ENCODE data around the gene PIK3C2G. TPM values are rescaled to one million over a fixed set of nuclear protein-coding genes. Genes with fewer than 3 reads are reported as not detected.
"Not testable (repeated sequence)": the region's sequence is repeated elsewhere in the genome, so short reads cannot be mapped to it uniquely, and the experiment has no call there.

PIK3C2G gene
- total RNA-seq, 4 donors from 2014 or later = 0.10 to 0.88 (median 0.40) TPM; not detected in 1

DNA sequence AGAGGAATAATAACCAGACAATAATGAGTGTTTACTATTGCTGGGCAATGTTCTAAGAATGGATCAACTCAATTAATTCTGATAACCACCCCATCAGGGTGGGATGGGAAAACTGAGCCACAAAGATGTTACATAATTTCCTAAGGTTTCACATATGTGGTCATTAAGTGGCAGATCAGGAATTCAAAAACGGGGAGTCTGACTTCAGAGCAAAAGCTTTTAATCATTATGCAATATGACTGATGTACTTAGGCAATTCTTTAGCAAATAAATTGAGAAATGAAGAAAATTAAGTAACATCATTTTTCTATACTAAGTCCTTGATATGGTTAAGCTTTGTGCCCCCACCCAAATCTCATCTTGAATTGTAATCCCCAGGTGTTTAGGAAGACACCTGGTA lies 423.1 kb downstream of the PIK3C2G start:
- H3K9me3 ChIP-seq = no peaks in the 10 kb centered on the region
- intact Hi-C loops (cut with DNase I) = no loop called here
- TF ChIP-seq, protein P1, sequence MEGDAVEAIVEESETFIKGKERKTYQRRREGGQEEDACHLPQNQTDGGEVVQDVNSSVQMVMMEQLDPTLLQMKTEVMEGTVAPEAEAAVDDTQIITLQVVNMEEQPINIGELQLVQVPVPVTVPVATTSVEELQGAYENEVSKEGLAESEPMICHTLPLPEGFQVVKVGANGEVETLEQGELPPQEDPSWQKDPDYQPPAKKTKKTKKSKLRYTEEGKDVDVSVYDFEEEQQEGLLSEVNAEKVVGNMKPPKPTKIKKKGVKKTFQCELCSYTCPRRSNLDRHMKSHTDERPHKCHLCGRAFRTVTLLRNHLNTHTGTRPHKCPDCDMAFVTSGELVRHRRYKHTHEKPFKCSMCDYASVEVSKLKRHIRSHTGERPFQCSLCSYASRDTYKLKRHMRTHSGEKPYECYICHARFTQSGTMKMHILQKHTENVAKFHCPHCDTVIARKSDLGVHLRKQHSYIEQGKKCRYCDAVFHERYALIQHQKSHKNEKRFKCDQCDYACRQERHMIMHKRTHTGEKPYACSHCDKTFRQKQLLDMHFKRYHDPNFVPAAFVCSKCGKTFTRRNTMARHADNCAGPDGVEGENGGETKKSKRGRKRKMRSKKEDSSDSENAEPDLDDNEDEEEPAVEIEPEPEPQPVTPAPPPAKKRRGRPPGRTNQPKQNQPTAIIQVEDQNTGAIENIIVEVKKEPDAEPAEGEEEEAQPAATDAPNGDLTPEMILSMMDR (IDR thresholded peaks at IDR 0.05) = no peak
- TF ChIP-seq POLR2A (IDR thresholded peaks at IDR 0.05) = no peak
- no peaks in the 10 kb centered on the region for H3K36me3 ChIP-seq
- H3K27ac ChIP-seq = no peak overlapping the region
- no peak overlapping the region for H3K4me3 ChIP-seq (replicated peaks in 1 of 3)
- WGBS, 2 donors = 60 to 76% methylated on average over 1 of the region's 1 CpG
- H3K4me1 ChIP-seq = no peaks in the 10 kb centered on the region
- DNase-seq = no peak
- H3K27me3 ChIP-seq = no peaks in the 10 kb centered on the region

DNA sequence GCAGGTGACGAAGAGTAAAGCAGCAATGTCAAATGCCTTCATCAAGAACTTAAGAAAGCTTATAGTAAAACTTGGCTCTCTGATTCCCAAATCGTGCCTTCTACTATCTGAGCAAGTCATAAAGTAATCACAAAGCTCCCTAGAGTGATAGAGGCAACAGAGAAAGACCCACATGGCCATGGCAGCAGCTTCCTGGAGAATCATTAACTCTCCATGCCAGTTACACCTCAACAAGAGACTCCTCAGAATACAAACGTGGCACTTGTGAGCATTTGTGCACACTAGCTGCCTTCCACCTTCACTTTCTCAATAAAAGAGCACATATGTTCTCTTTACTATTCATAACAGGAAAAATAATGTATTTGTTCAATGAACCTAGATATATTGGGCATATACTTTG lies 428.5 kb downstream of the PIK3C2G start:
- WGBS, 2 donors = 78 to 79% methylated on average over 3 of the region's 3 CpGs
- H3K36me3 ChIP-seq = no peaks in the 10 kb centered on the region
- no peak overlapping the region for H3K27ac ChIP-seq
- no peak overlapping the region for H3K4me3 ChIP-seq (replicated peaks in 1 of 3)
- H3K9me3 ChIP-seq = no peaks in the 10 kb centered on the region
- H3K4me1 ChIP-seq = no peaks in the 10 kb centered on the region
- intact Hi-C loops (cut with DNase I) = no loop called here
- no peak for DNase-seq
- TF ChIP-seq, protein P1 (IDR thresholded peaks at IDR 0.05) = no peak
- no peak for TF ChIP-seq POLR2A (IDR thresholded peaks at IDR 0.05)
- no peaks in the 10 kb centered on the region for H3K27me3 ChIP-seq

DNA sequence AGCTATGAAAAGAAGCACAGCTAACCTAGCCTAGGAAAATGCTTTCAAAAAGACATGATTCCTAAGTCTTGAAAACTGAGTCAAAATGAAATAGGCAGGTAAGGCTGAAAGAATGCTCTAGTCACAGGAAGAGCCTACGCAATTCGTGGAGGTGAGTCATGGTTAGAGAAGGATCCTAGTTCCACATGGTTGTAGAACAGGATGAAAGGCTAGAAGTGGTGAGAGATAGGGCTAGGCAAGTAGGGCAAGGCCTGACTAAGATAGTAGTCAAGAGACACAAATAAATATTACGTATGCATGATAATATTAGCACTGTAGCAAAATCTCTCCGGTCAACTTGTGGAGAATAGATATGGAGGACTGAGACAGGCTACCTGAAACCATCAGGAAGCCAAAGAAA lies 429.3 kb downstream of the PIK3C2G start:
- WGBS, 2 donors = 91 to 93% methylated on average over 4 of the region's 4 CpGs
- intact Hi-C loops (cut with DNase I) = no loop called here
- H3K36me3 ChIP-seq = no peaks in the 10 kb centered on the region
- H3K4me1 ChIP-seq = no peaks in the 10 kb centered on the region
- no peaks in the 10 kb centered on the region for H3K9me3 ChIP-seq
- H3K27me3 ChIP-seq = no peaks in the 10 kb centered on the region
- TF ChIP-seq, protein P1 (IDR thresholded peaks at IDR 0.05) = no peak
- TF ChIP-seq POLR2A (IDR thresholded peaks at IDR 0.05) = no peak
- H3K27ac ChIP-seq = no peak overlapping the region
- DNase-seq = no peak
- no peak overlapping the region for H3K4me3 ChIP-seq (replicated peaks in 1 of 3)

DNA sequence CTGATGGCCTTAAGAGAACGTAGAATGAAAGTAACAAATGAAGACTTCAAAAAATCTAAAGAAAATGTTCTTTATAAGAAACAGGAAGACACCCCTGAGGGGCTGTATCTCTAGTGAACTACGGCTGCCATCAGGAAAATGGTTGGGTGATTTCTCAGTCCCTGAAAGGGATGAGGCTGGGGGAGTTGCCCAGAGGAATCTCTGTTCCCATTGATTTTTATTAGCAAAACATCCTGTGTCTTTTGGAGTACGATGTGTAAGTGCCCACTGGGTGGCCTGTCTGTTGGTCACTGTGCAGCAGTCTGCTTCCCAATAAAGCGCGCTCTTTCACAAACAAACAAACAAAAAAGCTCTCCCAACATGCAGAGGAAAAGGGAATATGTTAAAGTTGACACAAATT lies 432.7 kb downstream of the PIK3C2G start:
- H3K27me3 ChIP-seq; intact Hi-C loops (cut with DNase I); DNase-seq; H3K4me3 ChIP-seq (replicated peaks in 1 of 3); H3K36me3 ChIP-seq; H3K4me1 ChIP-seq; H3K9me3 ChIP-seq; H3K27ac ChIP-seq: not testable (repeated sequence)
- WGBS, 2 donors = 91 to 92% methylated on average over 5 of the region's 5 CpGs

DNA sequence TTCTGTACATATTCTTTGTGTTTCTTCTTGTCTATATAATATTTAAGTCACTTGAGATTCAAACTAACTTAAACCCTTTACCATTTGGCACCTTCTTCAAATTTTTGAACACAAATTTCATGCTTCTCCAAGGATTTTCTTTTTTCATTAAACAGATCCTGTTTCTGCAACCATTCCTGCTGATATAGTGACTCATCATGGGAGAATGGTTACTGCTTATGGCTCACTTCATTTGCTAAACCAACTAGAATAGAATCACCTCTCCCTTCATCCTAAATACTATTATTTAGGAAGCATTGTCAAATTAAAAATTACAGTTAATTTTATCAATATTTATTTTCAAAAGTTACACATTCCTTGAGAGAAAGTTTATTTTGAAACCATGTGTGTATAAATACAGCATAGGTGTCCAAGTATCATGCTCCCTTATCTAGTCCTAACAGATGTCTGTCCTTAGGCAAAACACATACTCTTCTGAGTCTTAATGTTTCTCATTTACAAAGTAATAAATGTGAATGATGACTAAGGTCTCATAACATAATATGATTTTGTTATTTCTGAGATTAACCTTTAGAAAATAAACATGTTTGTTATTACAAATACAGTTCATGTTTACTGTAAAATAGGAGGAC lies 435.8 kb downstream of the PIK3C2G start:
- intact Hi-C loops (cut with DNase I) = no loop called here
- Histone ChIP-seq H3K4me3 (replicated peaks in 1 of 3) (no peak overlapping the region), H3K27me3 (no peaks in the 10 kb centered on the region), H3K4me1 (no peaks in the 10 kb centered on the region), H3K27ac (no peak overlapping the region), H3K36me3 (no peaks in the 10 kb centered on the region), H3K9me3 (no peaks in the 10 kb centered on the region)
- DNase-seq = no peak
- TF ChIP-seq, protein P1 (IDR thresholded peaks at IDR 0.05) = no peak
- TF ChIP-seq POLR2A (IDR thresholded peaks at IDR 0.05) = no peak

Other genes starting within 250 kb of the PIK3C2G start
- gene RERGL, start 171.3 kb upstream of the PIK3C2G start, total RNA-seq = 10 to 100 TPM in 1 of 4 donors, 1 to 10 TPM in 3; 2.2 to 15.5 (median 4.8) TPM

Data from thyroid gland (tissue), 4 donors.